ENCODE measurements around the gene ADSS2. TPM values are rescaled to one million over a fixed set of nuclear protein-coding genes. Genes with fewer than 3 reads are reported as not detected.

The ADSS2 gene
- total RNA-seq, 1 experiment from 2014 or later: 50.9 TPM

DNA sequence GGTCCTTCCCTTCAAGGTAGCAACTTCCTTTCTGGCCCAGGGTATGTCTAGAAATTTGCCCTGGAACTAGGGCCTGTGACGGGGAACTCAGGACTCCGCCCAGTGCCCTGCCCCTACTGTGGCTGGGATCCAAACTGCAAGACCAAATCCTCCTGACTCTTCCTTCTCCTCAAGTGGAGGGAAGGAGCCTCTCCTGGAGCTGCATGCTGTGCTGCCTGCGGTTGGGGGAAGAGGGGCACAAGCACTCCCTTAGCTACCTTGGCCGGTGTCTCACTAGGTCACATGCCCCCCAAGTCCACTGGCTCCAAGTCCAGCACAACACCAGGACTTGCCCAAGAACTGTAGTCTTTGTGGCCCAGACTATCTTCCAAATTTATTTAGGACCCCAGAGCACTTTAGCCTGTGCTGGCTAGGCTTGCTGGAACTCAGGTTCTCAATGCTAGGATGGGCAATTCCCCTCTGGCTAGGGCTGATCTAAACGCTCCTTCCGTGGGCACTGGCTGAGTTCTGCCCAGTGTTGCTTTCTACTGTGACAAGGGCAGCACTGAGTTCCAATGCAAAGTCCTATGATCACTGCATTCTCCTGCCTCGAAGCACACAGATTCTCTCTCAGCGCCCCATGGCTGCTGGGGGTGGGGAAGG lies 12.2 kb downstream of the ADSS2 start:
- H4K20me1 ChIP-seq (ENCODE audit: insufficient read depth, low read depth, low read length): peaks cover 15% of the 10 kb centered on the region
- no peak overlapping the region for H3K4me3 ChIP-seq (ENCODE audit: low read length)
- H3K9me3 ChIP-seq (ENCODE audit: low read length): no peaks in the 10 kb centered on the region
- peaks cover 45% of the 10 kb centered on the region; the same call in 1 of the 2 replicates for H3K36me3 ChIP-seq (ENCODE audit: insufficient read depth, low read length)
- no peak overlapping the region for H3K27ac ChIP-seq (ENCODE audit: low read length)
- H3K79me2 ChIP-seq (ENCODE audit: low read length): peaks cover 96% of the 10 kb centered on the region
- no peak overlapping the region for H2AFZ ChIP-seq (ENCODE audit: low read length)
- H3K9me2 ChIP-seq (replicated peaks; ENCODE audit: insufficient read depth, low read length): no peaks in the 10 kb centered on the region
- H3K4me1 ChIP-seq (ENCODE audit: low read length): no peaks in the 10 kb centered on the region
- no peak overlapping the region for H3K4me2 ChIP-seq (ENCODE audit: low read depth, low read length, poor library complexity, severe bottlenecking)
- no peaks in the 10 kb centered on the region for H3K27me3 ChIP-seq (ENCODE audit: low read length)
- DNase-seq: no peak
- no peak overlapping the region for H3K9ac ChIP-seq (ENCODE audit: low read length)

- H3K4me2 ChIP-seq (ENCODE audit: low read depth, low read length, poor library complexity, severe bottlenecking): no peak overlapping the region
- no peak overlapping the region for H3K27ac ChIP-seq (ENCODE audit: low read length)
- no peaks in the 10 kb centered on the region for H3K27me3 ChIP-seq (ENCODE audit: low read length)
- no peak overlapping the region for H2AFZ ChIP-seq (ENCODE audit: low read length)
- no peaks in the 10 kb centered on the region for H3K9me3 ChIP-seq (ENCODE audit: low read length)
- peaks cover 37% of the 10 kb centered on the region; the same call in 1 of the 2 replicates for H3K36me3 ChIP-seq (ENCODE audit: insufficient read depth, low read length)
- H4K20me1 ChIP-seq (ENCODE audit: insufficient read depth, low read depth, low read length): peaks cover under 1% of the 10 kb centered on the region; the same call in 1 of the 2 replicates
- no peak overlapping the region for H3K9ac ChIP-seq (ENCODE audit: low read length)
- no peaks in the 10 kb centered on the region for H3K9me2 ChIP-seq (replicated peaks; ENCODE audit: insufficient read depth, low read length)
- no peaks in the 10 kb centered on the region for H3K4me1 ChIP-seq (ENCODE audit: low read length)
- no peak for DNase-seq
- H3K4me3 ChIP-seq (ENCODE audit: low read length): no peak overlapping the region
- peaks cover 81% of the 10 kb centered on the region for H3K79me2 ChIP-seq (ENCODE audit: low read length)
Measured at GRCh38 chr1:244437086-244437468, 14.6 kb downstream of the ADSS2 start.

DNA sequence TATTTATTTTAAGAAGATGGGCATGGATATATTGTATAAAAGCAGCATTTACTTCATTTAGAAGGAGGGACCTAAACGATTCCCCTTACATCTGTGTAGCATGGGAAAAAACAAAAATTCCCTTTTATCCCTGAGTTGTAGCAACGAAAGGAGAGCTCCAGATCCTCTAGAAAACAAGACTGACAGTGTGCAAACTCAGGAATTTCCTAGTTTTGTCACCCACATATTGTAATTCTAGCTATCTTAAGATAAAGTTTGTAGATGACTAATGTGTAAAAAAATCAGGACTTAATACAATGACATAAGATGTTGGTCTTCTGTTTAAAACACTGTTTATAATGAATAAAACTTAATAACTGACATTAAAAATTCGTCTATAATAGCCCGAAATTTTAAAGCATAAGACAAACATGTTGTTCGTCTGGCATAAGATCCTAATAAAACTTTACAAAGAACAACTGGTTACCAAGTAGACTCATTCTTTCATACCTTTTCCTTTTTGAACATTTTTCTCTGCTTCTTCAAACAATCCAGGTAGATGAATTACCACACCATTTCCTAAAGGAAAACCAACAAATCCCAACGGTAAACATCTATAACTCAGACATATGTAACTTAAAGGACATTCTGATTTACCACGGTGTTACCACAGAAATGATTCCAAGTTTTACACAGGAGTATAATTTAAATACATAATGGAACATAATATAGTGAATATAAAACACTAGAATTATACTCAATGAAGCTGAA lies 15.2 kb downstream of the ADSS2 start:
- no peak overlapping the region for H3K4me3 ChIP-seq (ENCODE audit: low read length)
- H4K20me1 ChIP-seq (ENCODE audit: insufficient read depth, low read depth, low read length): no peaks in the 10 kb centered on the region
- H3K27me3 ChIP-seq (ENCODE audit: low read length): no peaks in the 10 kb centered on the region
- no peaks in the 10 kb centered on the region for H3K9me3 ChIP-seq (ENCODE audit: low read length)
- no peak overlapping the region for H2AFZ ChIP-seq (ENCODE audit: low read length)
- no peaks in the 10 kb centered on the region for H3K4me1 ChIP-seq (ENCODE audit: low read length)
- no peak for DNase-seq
- H3K4me2 ChIP-seq (ENCODE audit: low read depth, low read length, poor library complexity, severe bottlenecking): no peak overlapping the region
- no peak overlapping the region for H3K9ac ChIP-seq (ENCODE audit: low read length)
- peaks cover 43% of the 10 kb centered on the region; the same call in 1 of the 2 replicates for H3K36me3 ChIP-seq (ENCODE audit: insufficient read depth, low read length)
- no peak overlapping the region for H3K27ac ChIP-seq (ENCODE audit: low read length)
- H3K9me2 ChIP-seq (replicated peaks; ENCODE audit: insufficient read depth, low read length): no peaks in the 10 kb centered on the region
- peaks cover 81% of the 10 kb centered on the region for H3K79me2 ChIP-seq (ENCODE audit: low read length)

DNA sequence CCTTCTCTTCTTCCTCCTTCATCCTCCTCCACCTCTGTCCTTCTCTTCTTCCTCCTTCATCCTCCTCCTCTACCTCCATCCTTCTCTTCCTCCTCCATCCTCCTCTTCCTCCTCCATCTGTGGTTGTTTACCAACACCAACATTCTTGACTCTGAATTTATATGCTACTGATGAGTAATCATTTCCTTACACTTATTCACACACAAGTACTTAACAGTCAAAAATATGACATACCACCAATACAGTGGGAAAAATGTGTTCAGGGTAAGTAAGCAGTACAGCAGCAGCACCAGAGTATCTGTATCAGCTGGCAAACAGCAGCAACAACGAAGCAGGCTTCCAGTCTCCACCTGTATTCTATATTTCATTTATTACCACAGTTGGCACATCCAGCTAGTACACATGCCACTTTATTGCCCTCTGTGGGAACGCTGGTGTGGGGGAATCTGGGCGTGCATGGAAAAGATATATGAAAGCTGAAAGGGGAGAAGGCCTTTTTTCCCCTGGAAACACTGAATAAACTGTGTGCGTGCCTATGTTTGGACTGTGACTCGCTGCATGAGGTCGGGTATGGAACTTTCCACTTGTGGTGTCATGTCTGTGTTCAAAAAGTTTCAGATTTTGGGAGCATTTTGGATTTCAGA lies 16.0 kb downstream of the ADSS2 start:
- H3K4me1 ChIP-seq (ENCODE audit: low read length): no peaks in the 10 kb centered on the region
- no peaks in the 10 kb centered on the region for H3K9me3 ChIP-seq (ENCODE audit: low read length)
- no peaks in the 10 kb centered on the region for H3K9me2 ChIP-seq (replicated peaks; ENCODE audit: insufficient read depth, low read length)
- no peak overlapping the region for H3K9ac ChIP-seq (ENCODE audit: low read length)
- DNase-seq: no peak
- H3K4me2 ChIP-seq (ENCODE audit: low read depth, low read length, poor library complexity, severe bottlenecking): no peak overlapping the region
- H3K36me3 ChIP-seq (ENCODE audit: insufficient read depth, low read length): peaks cover 48% of the 10 kb centered on the region; the same call in 1 of the 2 replicates
- H3K4me3 ChIP-seq (ENCODE audit: low read length): no peak overlapping the region
- H3K27ac ChIP-seq (ENCODE audit: low read length): no peak overlapping the region
- H3K27me3 ChIP-seq (ENCODE audit: low read length): no peaks in the 10 kb centered on the region
- H3K79me2 ChIP-seq (ENCODE audit: low read length): peaks cover 79% of the 10 kb centered on the region
- no peak overlapping the region for H2AFZ ChIP-seq (ENCODE audit: low read length)
- no peaks in the 10 kb centered on the region for H4K20me1 ChIP-seq (ENCODE audit: insufficient read depth, low read depth, low read length)

- DNase-seq: no peak
- H3K4me2 ChIP-seq (ENCODE audit: low read depth, low read length, poor library complexity, severe bottlenecking): no peak overlapping the region
- no peaks in the 10 kb centered on the region for H3K9me3 ChIP-seq (ENCODE audit: low read length)
- no peaks in the 10 kb centered on the region for H4K20me1 ChIP-seq (ENCODE audit: insufficient read depth, low read depth, low read length)
- no peaks in the 10 kb centered on the region for H3K9me2 ChIP-seq (replicated peaks; ENCODE audit: insufficient read depth, low read length)
- H3K27me3 ChIP-seq (ENCODE audit: low read length): no peaks in the 10 kb centered on the region
- H2AFZ ChIP-seq (ENCODE audit: low read length): no peak overlapping the region
- no peak overlapping the region for H3K4me3 ChIP-seq (ENCODE audit: low read length)
- H3K36me3 ChIP-seq (ENCODE audit: insufficient read depth, low read length): peaks cover 55% of the 10 kb centered on the region
- no peak overlapping the region for H3K27ac ChIP-seq (ENCODE audit: low read length)
- H3K79me2 ChIP-seq (ENCODE audit: low read length): peaks cover 64% of the 10 kb centered on the region
- no peak overlapping the region for H3K9ac ChIP-seq (ENCODE audit: low read length)
- no peaks in the 10 kb centered on the region for H3K4me1 ChIP-seq (ENCODE audit: low read length)
Measured at GRCh38 chr1:244431166-244431565, 20.5 kb downstream of the ADSS2 start.

DNA sequence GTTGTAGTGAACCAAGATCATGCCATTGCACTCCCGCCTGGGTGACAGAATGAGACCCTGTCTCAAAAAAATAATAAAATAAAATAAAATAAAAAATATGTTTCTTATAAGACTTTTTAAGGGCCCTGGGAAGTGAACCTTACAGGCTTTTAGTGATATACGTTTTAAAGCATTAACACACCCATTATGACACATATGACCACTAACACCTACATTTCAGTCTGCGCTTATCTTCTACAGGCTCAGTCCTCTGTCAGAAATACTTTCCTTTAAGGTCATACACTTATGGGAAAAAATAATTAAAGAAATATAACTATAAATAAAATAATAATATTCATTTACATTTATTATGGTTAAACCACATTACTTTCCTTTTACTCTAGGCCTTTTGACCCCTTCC lies 21.9 kb downstream of the ADSS2 start:
- Histone ChIP-seq H3K27me3 (ENCODE audit: low read length) (no peaks in the 10 kb centered on the region), H3K4me1 (ENCODE audit: low read length) (no peaks in the 10 kb centered on the region), H3K9me2 (replicated peaks; ENCODE audit: insufficient read depth, low read length) (no peaks in the 10 kb centered on the region), H3K4me2 (ENCODE audit: low read depth, low read length, poor library complexity, severe bottlenecking) (no peak overlapping the region), H3K9me3 (ENCODE audit: low read length) (no peaks in the 10 kb centered on the region), H3K36me3 (ENCODE audit: insufficient read depth, low read length) (peaks cover 50% of the 10 kb centered on the region), H3K27ac (ENCODE audit: low read length) (no peak overlapping the region), H2AFZ (ENCODE audit: low read length) (no peak overlapping the region), H3K79me2 (ENCODE audit: low read length) (peaks cover 64% of the 10 kb centered on the region), H3K9ac (ENCODE audit: low read length) (no peak overlapping the region), H4K20me1 (ENCODE audit: insufficient read depth, low read depth, low read length) (no peaks in the 10 kb centered on the region), H3K4me3 (ENCODE audit: low read length) (no peak overlapping the region)
- DNase-seq: no peak

DNA sequence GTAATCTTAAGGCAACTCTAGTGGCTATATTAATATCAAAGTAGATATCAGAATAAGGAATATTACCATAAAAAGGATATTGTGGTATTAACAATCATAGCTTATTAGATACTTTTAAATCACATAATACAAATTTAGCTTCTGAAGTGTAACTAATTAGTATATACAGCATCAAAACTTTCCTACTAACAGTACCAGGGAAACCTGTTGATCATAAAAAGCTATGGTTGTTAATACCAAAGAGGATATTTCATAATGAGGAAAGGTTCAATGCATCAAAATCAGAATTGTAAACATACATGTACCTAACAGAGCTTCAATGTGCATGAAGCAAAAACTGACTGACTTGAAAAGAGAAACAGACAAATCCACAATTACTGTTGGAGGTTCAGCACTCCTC lies 24.1 kb downstream of the ADSS2 start:
- Histone ChIP-seq H3K4me2 (ENCODE audit: low read depth, low read length, poor library complexity, severe bottlenecking) (no peak overlapping the region), H3K9ac (ENCODE audit: low read length) (no peak overlapping the region), H3K4me1 (ENCODE audit: low read length) (no peaks in the 10 kb centered on the region), H3K79me2 (ENCODE audit: low read length) (peaks cover 67% of the 10 kb centered on the region), H3K27me3 (ENCODE audit: low read length) (no peaks in the 10 kb centered on the region), H3K9me3 (ENCODE audit: low read length) (no peaks in the 10 kb centered on the region), H3K27ac (ENCODE audit: low read length) (no peak overlapping the region), H4K20me1 (ENCODE audit: insufficient read depth, low read depth, low read length) (no peaks in the 10 kb centered on the region), H3K4me3 (ENCODE audit: low read length) (no peak overlapping the region), H3K9me2 (replicated peaks; ENCODE audit: insufficient read depth, low read length) (no peaks in the 10 kb centered on the region), H2AFZ (ENCODE audit: low read length) (no peak overlapping the region), H3K36me3 (ENCODE audit: insufficient read depth, low read length) (peaks cover 65% of the 10 kb centered on the region)
- no peak for DNase-seq

- no peak overlapping the region for H3K4me3 ChIP-seq (ENCODE audit: low read length)
- peaks cover 64% of the 10 kb centered on the region for H3K36me3 ChIP-seq (ENCODE audit: insufficient read depth, low read length)
- H3K79me2 ChIP-seq (ENCODE audit: low read length): peaks cover 52% of the 10 kb centered on the region
- H3K9ac ChIP-seq (ENCODE audit: low read length): no peak overlapping the region
- no peaks in the 10 kb centered on the region for H3K4me1 ChIP-seq (ENCODE audit: low read length)
- no peak overlapping the region for H3K4me2 ChIP-seq (ENCODE audit: low read depth, low read length, poor library complexity, severe bottlenecking)
- no peaks in the 10 kb centered on the region for H4K20me1 ChIP-seq (ENCODE audit: insufficient read depth, low read depth, low read length)
- H3K9me2 ChIP-seq (replicated peaks; ENCODE audit: insufficient read depth, low read length): no peaks in the 10 kb centered on the region
- no peak overlapping the region for H3K27ac ChIP-seq (ENCODE audit: low read length)
- no peaks in the 10 kb centered on the region for H3K9me3 ChIP-seq (ENCODE audit: low read length)
- H3K27me3 ChIP-seq (ENCODE audit: low read length): no peaks in the 10 kb centered on the region
- DNase-seq: no peak
- H2AFZ ChIP-seq (ENCODE audit: low read length): no peak overlapping the region
Measured at GRCh38 chr1:244424649-244425334, 26.9 kb downstream of the ADSS2 start.

All from Karpas-422 (cell line).